HK-2 (cell line): ENCODE data around the gene VAV2.

Experiments used
- DNase-seq: peaks from one replicate; pipeline ENCODE4 v3.0.0-alpha.2; 2018; ENCODE audit not compliant: unreplicated experiment

The VAV2 gene

GRCh38 chr9:133853331-133853730, 138.8 kb downstream of the VAV2 start:
- DNase-seq, result no peak

GRCh38 chr9:133852431-133852830, 139.7 kb downstream of the VAV2 start:
- DNase-seq, result no peak

GRCh38 chr9:133851693-133852092, 140.4 kb downstream of the VAV2 start:
- DNase-seq, result no peak

DNA sequence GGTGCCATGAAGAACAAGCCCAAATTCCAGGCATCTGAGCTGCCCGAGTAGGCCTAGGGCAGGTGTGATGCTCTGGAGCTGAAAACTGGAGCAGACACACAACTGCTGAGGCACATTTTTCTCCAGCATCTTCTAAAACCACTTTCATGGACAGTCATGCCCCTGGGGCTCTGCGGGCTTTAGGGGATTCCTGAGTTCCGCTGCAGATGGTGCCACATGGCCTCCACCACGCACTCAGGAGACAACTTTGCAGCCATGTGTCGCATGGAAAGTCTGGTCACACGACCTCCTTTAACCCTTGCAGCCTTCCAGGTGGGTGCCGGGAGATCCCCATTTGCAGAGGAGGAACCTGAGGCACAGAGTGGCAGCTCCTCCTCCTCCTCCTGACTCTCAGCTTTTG, 141.2 kb downstream of the VAV2 start:
- DNase-seq, result no peak

DNA sequence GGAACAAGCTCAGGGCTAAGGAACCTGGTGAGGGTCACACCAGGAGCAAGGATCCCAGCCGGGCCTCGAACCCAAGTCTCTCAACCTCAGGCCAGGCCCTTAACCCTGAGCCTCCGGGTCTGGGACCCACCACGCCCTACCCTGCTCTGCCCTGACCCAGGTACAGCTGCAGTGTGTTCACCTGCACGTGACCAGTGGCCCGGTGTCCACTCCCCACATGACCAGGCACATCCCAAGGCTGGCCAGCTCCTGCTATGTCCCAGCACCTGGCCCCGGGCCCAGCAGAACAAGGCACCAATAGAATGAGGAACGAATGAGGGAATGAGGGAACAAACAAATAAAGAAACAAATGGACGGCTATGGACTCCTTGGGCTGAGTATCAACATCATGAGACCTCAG, 142.0 kb downstream of the VAV2 start:
- no peak for DNase-seq

GRCh38 chr9:133849110-133849670, 142.9 kb downstream of the VAV2 start:
- DNase-seq, result no peak

DNA sequence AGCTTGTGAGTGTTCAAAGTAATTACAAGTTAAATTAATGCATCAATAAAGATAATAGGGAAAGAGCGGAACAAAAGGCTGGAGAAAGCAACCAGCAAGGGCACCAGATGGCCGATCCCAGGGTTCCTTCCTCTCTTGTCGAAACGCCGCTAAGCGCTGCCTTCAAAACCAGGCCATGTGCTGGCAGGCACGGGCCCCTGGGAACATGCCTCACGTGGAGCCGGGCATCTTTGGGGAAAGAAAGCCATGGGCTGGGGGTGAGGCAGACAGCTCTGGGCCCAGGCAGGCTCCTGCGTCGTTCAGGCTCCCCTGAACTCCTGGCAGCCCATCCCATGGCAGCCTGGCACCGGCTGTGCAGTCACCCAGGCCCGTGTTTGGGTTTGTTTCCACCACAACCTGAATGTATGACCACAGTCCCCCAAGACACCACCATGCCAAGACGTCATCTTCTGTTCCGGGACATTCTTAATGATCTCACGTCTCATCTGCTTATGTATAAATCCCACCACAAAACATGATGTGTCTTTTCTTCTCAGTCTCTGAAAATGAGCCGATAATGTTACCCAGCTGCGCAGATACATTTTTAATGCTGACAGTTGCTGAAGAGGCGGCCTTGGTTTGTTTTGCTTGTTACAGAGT, 143.5 kb downstream of the VAV2 start:
- DNase-seq, result no peak

- DNase-seq, result no peak
Measured at GRCh38 chr9:133846483-133847090, 145.5 kb downstream of the VAV2 start.

DNA sequence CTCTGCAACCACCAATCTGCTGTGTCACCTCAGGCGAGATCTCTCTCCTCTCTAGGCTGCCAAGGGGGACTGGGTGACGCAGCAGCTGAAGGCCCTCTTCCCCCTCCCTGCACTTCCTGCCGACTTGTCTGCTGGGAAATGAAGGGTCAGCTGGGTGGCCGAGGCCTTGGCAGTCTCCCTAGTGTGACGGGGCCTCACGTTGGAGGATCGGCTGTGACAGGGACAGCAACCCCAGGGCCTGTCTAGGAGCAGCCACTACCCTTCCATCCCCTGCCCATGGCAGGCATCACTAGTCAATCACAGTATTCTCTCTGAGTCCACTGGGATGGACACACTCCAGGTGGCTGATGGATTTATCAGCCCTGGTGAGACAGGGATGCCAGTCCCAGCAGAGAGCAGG, 146.7 kb downstream of the VAV2 start:
- no peak for DNase-seq

DNA sequence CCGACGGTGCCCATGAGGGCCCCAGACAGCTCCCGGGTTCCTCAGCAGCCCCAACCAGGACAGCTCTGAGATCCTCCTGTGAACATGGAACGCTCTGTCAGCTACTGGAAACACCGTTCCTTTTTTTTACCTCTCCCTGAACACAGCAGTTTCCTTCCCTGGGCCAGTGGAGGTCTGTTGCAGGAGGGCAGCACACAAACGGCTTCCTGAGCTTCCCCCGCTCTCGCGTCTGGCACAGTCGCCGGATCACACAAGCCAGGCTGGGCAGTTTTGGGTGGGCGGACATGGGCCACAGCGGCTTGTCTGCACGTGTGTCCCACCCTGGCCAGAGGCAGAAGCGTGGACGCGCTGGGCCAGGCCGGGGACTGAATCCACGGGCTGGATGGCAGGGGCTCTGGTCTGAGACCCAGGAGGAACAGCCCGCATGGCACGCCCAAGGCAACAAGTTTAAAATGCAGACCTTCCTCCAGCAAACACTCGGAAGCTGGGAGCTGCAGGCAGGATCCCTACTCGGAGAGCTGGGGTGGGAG, 147.2 kb downstream of the VAV2 start:
- DNase-seq, result no peak

DNA sequence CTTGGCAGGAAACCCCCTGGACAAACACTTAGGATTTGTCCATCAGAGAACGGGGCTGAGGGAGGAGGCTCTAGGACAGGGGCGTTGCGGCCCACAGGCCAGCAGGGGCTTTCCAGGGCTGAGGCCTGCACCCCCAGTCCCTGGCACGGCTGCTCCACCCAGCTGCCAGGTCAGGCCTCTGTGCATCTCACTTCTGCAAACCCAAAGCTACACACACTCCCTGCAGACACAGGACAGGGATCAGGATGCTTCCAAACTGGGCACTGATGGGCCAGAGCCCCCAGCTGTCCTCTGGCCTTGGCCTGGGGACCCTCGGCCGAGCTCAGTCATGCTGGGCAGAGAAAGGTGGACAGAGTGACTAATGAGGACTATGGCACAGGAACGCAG, 147.7 kb downstream of the VAV2 start:
- no peak for DNase-seq

- DNase-seq, result no peak
Measured at GRCh38 chr9:133843751-133844397, 148.2 kb downstream of the VAV2 start.

GRCh38 chr9:133843250-133843649, 148.9 kb downstream of the VAV2 start:
- no peak for DNase-seq

DNA sequence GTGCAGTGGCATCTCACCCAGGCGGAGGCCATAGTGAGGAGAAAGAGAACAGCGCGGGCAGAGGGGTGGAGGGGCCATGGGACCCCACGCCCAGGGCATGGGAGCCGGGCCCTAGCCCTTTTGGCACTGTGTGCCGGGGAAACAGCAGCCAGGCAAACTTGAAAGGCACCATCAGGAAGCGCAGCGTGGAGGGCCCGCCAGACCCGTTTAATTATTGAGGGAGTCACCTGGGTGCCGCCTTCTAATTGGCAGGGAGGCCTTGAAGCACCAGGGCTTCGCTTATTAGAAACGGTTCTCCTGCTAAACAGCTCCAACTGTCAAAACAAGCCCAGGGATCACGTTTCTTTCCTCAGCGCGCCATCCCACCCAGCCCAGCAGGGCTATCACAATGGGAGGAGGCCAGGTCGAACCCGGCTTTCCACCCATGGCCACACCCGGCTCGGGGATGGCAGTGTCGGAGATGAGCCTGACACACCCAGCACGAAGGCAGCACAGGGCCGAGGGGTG, 149.3 kb downstream of the VAV2 start:
- DNase-seq, result no peak

DNA sequence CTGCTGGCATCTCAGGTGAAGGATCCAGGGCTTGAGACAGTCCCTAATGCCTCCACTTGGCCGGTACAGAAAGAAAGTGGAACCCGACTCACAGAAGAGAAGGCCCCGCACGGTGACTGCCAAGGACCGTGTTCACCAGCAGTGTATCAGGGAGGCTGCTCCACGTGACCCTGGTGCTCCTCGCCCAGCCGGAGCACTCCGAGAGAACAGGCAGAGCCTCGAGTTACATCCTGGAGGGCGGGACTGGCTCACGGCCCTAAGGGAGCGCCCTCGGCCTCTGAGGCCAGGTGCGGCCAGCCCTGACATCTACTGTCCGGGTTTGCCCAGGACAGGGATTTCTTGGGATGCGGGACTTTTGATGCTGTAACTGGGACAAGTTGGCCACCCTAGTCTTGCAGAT, 149.9 kb downstream of the VAV2 start:
- DNase-seq, result no peak

DNA sequence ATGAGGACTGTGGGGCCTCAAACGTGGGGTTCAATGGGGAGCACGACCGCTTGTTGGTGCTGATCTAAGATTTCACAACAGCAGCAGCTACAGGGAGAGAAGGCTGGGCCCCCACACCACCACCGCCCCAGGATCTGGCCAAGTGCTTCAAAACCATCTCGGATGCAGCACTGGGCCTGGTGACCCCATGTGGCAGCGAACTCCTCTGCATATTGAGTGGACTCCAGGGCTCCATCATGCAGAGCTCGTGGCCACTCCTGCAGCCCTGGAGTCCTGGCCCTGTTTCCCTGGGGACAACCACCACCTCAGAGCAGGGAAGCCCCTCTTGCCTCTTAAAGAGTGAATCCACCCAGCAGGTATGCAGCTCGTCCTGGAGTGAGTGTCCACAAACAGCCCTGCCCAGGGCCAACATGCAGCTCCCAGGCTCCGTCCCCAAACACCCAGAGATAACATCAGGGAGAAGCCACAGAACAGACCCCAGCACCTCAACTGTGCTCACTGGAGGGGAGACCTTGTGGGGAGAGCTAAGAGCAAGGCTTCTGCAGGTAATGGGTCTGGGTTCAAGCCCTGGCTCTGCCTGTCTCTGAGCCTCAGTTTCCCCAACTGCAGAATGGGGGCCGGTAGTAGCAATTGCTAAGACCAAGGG, 150.8 kb downstream of the VAV2 start:
- no peak for DNase-seq

- no peak for DNase-seq
Measured at GRCh38 chr9:133839822-133840329, 152.2 kb downstream of the VAV2 start.

GRCh38 chr9:133838859-133839507, 153.1 kb downstream of the VAV2 start:
- no peak for DNase-seq

GRCh38 chr9:133837627-133838597, 154.2 kb downstream of the VAV2 start:
- DNase-seq, result no peak

DNA sequence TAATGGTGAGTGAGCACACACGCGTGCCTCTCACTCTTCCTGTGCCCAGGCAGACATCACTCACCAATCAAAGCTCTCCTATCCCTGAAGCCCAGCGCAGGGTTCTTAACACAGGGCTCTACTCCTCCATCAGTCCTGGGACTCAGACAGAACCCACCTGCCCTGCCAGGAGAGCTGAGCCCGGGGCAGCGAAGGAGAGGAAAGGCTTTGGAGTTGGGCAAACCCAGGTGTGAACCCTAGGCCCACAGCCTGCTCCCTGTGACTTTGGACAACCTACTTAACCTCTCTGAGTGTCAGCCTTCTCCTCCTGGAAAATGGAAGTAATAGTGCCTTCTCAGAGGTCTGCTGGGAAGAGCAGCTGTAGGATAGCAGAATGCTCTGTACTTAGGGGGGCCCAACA, 155.3 kb downstream of the VAV2 start:
- DNase-seq, result no peak
